ENCODE measurements around the gene ATP5ME. TPM values are rescaled to one million over a fixed set of nuclear protein-coding genes. Genes with fewer than 3 reads are reported as not detected.

Gene ATP5ME
- total and polyA plus RNA-seq, 2 experiments from 2014 or later, result 143 to 669 TPM

DNA sequence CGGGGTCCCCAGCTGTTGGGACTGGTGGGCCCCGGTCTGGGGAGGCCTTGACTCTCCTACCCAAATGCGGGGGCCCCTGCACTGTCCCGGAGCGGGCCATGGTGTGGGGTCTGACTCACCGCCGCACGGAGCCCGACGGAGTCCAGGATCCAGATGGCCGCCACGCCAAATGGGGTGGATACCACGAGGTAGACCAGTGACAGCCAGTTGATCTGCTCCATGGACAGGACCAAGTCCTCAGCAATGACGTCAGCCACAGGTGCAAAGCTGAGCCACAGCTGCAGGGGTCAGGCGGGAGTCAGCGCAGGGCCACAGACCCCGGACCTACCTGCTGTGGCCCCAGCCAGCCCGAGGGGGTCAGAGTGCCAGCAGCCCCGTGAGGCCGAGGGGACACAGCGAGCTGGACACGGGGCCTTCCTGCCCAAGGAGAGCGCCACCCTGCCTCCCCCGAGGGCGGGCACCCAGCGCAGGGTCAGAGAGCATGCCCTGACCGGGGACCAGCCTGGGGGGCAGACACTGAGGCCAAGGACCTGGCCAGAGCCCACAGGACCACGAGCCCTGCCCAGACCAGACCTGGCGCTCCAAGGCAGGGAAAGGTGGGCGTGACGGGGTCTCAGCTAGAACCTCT is 12.5 kb upstream of the ATP5ME start:
- Histone ChIP-seq H3K4me1 (ENCODE audit: insufficient read depth) (peaks cover 36% of the 10 kb centered on the region), H3K4me2 (no peak overlapping the region), H3K27me3 (no peaks in the 10 kb centered on the region), H2AFZ (no peak overlapping the region), H3K4me3 (no peak overlapping the region), H3K27ac (no peak overlapping the region), H3K79me2 (no peaks in the 10 kb centered on the region), H3K9me2 (replicated peaks; ENCODE audit: insufficient read depth) (no peaks in the 10 kb centered on the region), H3K36me3 (replicated peaks; ENCODE audit: insufficient read depth, low read depth) (no peaks in the 10 kb centered on the region), H3K9me3 (ENCODE audit: low read depth) (no peaks in the 10 kb centered on the region), H4K20me1 (ENCODE audit: insufficient read depth, poor library complexity, severe bottlenecking) (no peaks in the 10 kb centered on the region)
- no peak for DNase-seq (ENCODE audit: low spot score)
- TF ChIP-seq EZH2phosphoT487 (IDR thresholded peaks at IDR 0.05; ENCODE audit: low read depth, severe bottlenecking, unreplicated experiment) (no peak), EZH2 (IDR thresholded peaks at IDR 0.05; ENCODE audit: borderline replicate concordance) (no peak)
- TF ChIP-seq, protein P1, sequence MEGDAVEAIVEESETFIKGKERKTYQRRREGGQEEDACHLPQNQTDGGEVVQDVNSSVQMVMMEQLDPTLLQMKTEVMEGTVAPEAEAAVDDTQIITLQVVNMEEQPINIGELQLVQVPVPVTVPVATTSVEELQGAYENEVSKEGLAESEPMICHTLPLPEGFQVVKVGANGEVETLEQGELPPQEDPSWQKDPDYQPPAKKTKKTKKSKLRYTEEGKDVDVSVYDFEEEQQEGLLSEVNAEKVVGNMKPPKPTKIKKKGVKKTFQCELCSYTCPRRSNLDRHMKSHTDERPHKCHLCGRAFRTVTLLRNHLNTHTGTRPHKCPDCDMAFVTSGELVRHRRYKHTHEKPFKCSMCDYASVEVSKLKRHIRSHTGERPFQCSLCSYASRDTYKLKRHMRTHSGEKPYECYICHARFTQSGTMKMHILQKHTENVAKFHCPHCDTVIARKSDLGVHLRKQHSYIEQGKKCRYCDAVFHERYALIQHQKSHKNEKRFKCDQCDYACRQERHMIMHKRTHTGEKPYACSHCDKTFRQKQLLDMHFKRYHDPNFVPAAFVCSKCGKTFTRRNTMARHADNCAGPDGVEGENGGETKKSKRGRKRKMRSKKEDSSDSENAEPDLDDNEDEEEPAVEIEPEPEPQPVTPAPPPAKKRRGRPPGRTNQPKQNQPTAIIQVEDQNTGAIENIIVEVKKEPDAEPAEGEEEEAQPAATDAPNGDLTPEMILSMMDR (IDR thresholded peaks at IDR 0.05; ENCODE audit: poor library complexity), result no peak
- 96% methylated on average over 26 of the region's 31 CpGs for WGBS (ENCODE audit: low lambda C conversion rate, missing lambda C conversion rate)

DNA sequence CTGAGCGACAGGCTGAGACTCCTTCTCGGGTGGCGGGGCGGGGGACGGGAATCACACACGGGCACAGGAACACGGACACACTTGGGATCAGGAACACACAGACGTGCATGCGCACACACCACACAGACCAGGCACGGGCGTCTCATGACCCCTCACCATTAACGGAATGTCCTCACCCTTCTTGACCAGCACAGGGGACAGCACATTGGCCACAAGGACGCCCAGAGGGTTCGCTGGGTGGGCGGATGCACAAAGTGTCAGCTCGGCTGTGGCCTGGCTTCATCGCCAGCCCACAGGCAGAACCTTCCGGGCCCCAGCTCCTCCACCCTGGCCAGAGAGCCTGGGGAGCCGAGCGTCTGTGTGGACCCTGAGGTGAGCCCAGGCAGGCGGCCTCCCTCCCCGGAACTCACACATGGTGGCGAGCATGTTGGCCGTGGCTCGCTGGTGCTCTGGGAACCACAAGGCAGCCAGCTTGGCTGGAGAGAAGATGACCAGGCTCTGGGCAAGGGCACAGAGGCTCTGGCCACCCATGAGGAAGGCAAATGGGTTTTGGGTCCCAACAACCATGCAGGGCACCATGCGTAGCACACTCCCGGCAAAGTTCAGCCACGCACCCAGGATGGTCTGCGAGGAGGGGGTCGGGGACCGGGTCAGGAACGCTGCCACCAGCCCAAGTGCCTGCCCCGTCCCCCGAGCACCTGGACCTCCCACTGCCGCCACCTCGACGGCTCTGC is 11.8 kb upstream of the ATP5ME start:
- Histone ChIP-seq H3K4me1 (ENCODE audit: insufficient read depth) (peaks cover 37% of the 10 kb centered on the region), H3K9me2 (replicated peaks; ENCODE audit: insufficient read depth) (no peaks in the 10 kb centered on the region), H2AFZ (no peak overlapping the region), H3K4me2 (no peak overlapping the region), H3K79me2 (no peaks in the 10 kb centered on the region), H3K27me3 (no peaks in the 10 kb centered on the region), H3K4me3 (no peak overlapping the region), H4K20me1 (ENCODE audit: insufficient read depth, poor library complexity, severe bottlenecking) (no peaks in the 10 kb centered on the region), H3K9me3 (ENCODE audit: low read depth) (no peaks in the 10 kb centered on the region), H3K36me3 (replicated peaks; ENCODE audit: insufficient read depth, low read depth) (no peaks in the 10 kb centered on the region), H3K27ac (no peak overlapping the region)
- no peak for TF ChIP-seq EZH2 (IDR thresholded peaks at IDR 0.05; ENCODE audit: borderline replicate concordance)
- TF ChIP-seq, protein P1 (IDR thresholded peaks at IDR 0.05; ENCODE audit: poor library complexity), result no peak
- TF ChIP-seq EZH2phosphoT487 (IDR thresholded peaks at IDR 0.05; ENCODE audit: low read depth, severe bottlenecking, unreplicated experiment), result no peak
- no peak for DNase-seq (ENCODE audit: low spot score)
- WGBS (ENCODE audit: low lambda C conversion rate, missing lambda C conversion rate), result 95% methylated on average over 37 of the region's 37 CpGs

DNA sequence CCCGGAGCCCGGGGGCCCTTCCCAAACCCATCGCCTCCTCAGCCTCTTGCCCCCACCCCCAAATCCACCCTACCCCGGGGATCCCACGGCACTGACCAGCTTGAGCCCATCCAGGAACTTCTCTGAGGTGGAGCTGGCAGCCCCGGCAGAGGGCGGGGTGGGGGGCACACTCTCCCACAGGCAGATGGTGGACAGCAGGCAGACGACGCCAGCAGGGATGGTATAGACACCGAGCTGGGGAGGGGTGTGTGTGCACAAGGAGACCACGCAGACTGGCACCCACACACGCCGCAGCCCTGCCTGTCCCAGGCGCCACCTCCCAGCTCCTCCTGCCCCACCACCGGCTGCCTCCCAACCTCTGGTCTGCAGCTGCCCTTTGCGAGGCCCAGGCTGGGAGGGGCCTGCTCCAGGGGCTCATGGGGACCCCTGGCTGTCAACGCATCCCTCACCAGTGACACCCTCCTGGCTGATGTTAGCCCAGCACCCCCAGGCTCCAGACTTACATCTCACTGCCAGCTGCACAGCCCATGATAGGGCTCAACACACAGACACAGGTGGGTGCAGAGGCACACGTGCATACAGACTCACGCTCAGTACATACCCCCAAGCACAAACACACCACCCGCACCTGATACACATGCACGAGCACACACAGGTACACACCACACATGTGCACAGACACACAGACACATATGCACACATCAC is 10.7 kb upstream of the ATP5ME start:
- no peak overlapping the region for H3K27ac ChIP-seq

More for the DNA sequence above, 10.7 kb upstream of the ATP5ME start:
- no peak overlapping the region for H3K4me3 ChIP-seq
- H3K9me2 ChIP-seq (replicated peaks; ENCODE audit: insufficient read depth), result no peaks in the 10 kb centered on the region
- H3K79me2 ChIP-seq, result no peaks in the 10 kb centered on the region
- H3K27me3 ChIP-seq, result no peaks in the 10 kb centered on the region
- peaks cover 41% of the 10 kb centered on the region for H3K4me1 ChIP-seq (ENCODE audit: insufficient read depth)
- no peaks in the 10 kb centered on the region for H4K20me1 ChIP-seq (ENCODE audit: insufficient read depth, poor library complexity, severe bottlenecking)
- 91% methylated on average over 15 of the region's 21 CpGs for WGBS (ENCODE audit: low lambda C conversion rate, missing lambda C conversion rate)
- no peak for TF ChIP-seq EZH2 (IDR thresholded peaks at IDR 0.05; ENCODE audit: borderline replicate concordance)
- no peak for TF ChIP-seq EZH2phosphoT487 (IDR thresholded peaks at IDR 0.05; ENCODE audit: low read depth, severe bottlenecking, unreplicated experiment)
- TF ChIP-seq, protein P1 (IDR thresholded peaks at IDR 0.05; ENCODE audit: poor library complexity), result no peak
- H2AFZ ChIP-seq, result no peak overlapping the region
- no peak overlapping the region for H3K4me2 ChIP-seq
- no peaks in the 10 kb centered on the region for H3K36me3 ChIP-seq (replicated peaks; ENCODE audit: insufficient read depth, low read depth)
- H3K9me3 ChIP-seq (ENCODE audit: low read depth), result no peaks in the 10 kb centered on the region
- no peak for DNase-seq (ENCODE audit: low spot score)
